ENCODE measurements around the gene SPDYE3.
"Not testable (repeated sequence)": the region's sequence is repeated elsewhere in the genome, so short reads cannot be mapped to it uniquely, and the experiment has no call there.

DNA sequence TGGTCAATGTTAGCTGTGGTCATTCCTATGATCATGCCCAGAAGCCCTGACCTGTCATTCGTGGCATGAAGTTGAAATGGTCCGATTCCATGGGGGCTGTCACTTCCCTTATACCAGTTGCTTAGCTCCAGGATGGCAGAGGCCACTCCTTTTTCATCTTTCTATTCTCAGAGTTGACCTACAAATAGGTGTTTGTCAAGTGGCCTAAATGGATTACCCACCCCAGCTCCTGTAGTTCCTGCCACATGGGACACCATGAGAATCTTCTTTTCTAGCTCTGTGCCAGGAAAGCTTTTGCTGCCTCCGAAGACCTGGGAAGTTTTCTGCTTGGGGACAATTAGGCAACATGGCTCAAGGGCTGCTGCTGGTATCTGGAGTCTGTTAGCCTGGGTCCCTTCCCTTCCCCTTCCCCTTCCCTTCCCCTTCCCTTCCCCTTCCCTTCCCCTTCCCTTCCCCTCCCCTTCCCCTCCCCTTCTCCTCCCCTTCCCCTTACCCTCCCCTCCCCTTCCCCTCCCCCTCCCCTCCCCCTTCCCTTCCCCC is 25.4 kb upstream of the SPDYE3 start:
- TF ChIP-seq EP300, POLR2A (IDR thresholded peaks at IDR 0.05): not testable (repeated sequence)

Measured in sigmoid colon (tissue), 4 donors.